Activated CD4-positive, alpha-beta T cell treated with anti-CD3 and anti-CD28 coated beads for 36 hours (primary cell): ENCODE results near the gene ZBTB17. TPM values are rescaled to one million over a fixed set of nuclear protein-coding genes. Genes with fewer than 3 reads are reported as not detected.

Source experiments
- ATAC-seq: fragments of 200-7000 bp; cut with Tn5 transposase; one replicate; pipeline ENCODE4 v1.10.0; 2021; ENCODE audit warnings: mild to moderate bottlenecking, moderate library complexity
- CTCF ChIA-PET: fragments of 350-600 bp; sonication (Branson Sonifier 250); formaldehyde crosslinking; loops from one replicate; lab custom pipeline; 2021; ENCODE audit warnings: antibody characterized with exemption; lab: Charles Lee
- POLR2A ChIA-PET: fragments of 350-600 bp; sonication (Branson Sonifier 250); formaldehyde crosslinking; loops from one replicate; lab custom pipeline; 2021; ENCODE audit warnings: antibody characterized with exemption, inconsistent platforms; lab: Charles Lee
- DNase-seq: peaks from one replicate; pipeline ENCODE4 v3.0.0-alpha.2; 2020
- H3K27ac Mint-ChIP-seq: one replicate; pipeline ENCODE4 v1.8.0; 2021; ENCODE audit warnings: mixed read lengths
- H3K27me3 Mint-ChIP-seq: one replicate; pipeline ENCODE4 v1.8.0; 2021; ENCODE audit warnings: mixed read lengths
- H3K36me3 Mint-ChIP-seq: one replicate; pipeline ENCODE4 v1.8.0; 2021; ENCODE audit warnings: low read depth, mixed read lengths
- H3K4me1 Mint-ChIP-seq: one replicate; pipeline ENCODE4 v1.8.0; 2021; ENCODE audit warnings: mixed read lengths
- H3K4me3 Mint-ChIP-seq: one replicate; pipeline ENCODE4 v1.8.0; 2021; ENCODE audit warnings: mild to moderate bottlenecking, moderate library complexity, mixed read lengths
- H3K9me3 Mint-ChIP-seq: one replicate; pipeline ENCODE4 v1.8.0; 2021; ENCODE audit warnings: low read depth, mixed read lengths
- intact Hi-C, 2 experiments: fragments of 100-400 bp; cut with DNase I in 1 of 2; cut with micrococcal nuclease in 1 of 2; formaldehyde crosslinking; loops; one replicate each; pipeline versions ENCODE4 v1.14.2 to v1.15.1; 2022 to 2024; cut with DNase I, micrococcal nuclease
- total RNA-seq, 2 experiments: library from RNA; stranded (reverse); gene quantifications; one replicate each; pipeline ENCODE4 v1.2.3, GENCODE V29; 2021

ZBTB17 gene
- total RNA-seq, 2 experiments from 2014 or later = 47.7 to 48.3 TPM

DNA sequence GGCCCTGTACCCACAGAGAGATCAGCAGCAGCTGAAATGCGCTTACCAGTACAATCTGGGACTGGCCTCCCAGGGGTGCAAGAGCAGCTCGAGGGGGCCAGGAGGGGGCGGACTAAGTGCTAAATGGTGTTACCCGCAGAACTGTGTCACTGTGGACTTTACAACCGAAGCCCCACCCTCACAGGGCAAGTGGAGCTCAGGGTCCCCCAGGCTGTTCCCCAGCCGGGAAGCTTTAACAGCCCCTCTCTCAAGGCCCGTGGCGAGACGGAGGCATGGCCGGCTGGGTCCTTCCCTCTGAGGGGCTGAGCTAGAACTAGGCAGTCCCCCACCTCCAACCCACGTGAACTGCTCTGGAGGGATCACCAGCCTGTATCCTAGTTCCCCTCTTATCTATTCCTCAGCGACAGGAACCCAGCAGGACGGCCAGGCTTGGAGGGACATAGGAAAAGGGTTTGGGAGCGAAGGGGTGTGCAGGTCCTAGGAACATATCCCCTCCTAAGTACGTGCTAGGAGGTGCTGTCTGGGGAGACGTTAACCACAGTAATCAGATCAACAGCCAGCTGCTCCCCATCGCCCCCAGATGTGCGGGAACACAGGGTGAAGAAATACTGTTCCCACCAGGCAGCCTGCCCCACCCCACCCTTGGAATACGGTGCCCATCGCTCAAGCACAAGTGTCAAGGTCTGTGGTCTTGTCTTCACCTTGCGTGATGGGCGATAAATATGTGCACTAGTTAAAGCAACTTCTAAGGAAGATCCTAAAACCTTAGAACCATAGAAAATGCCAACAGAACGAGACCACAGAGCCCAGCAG lies 24.4 kb downstream of the ZBTB17 start:
- peak; percentile 23 for ATAC-seq
- Mint-ChIP-seq H3K4me3 (peak overlapping the region; percentile 61), H3K4me1 (peaks cover 91% of the 10 kb centered on the region), H3K36me3 (peaks cover 63% of the 10 kb centered on the region), H3K27ac (peak overlapping the region; percentile 95), H3K9me3 (no peaks in the 10 kb centered on the region), H3K27me3 (no peaks in the 10 kb centered on the region)
- ChIA-PET POLR2A (interaction anchor here (0.6 to 6.0 kb wide), 6 partner anchors 13 to 946 kb away, joined by 3 to 77 read pairs (median 3); partner anchors contain the start of genes SPEN and ZBTB17), CTCF (interaction anchor here (0.5 to 2.4 kb wide), 7 partner anchors 10 to 372 kb away, joined by 3 to 8 read pairs (median 5); no protein-coding TSS in a partner anchor)
- DNase-seq = peak; percentile 76
- intact Hi-C loops = loop anchor here (1.0 kb wide), 2 partner anchors 14 to 32 kb away; no protein-coding TSS in a partner anchor

DNA sequence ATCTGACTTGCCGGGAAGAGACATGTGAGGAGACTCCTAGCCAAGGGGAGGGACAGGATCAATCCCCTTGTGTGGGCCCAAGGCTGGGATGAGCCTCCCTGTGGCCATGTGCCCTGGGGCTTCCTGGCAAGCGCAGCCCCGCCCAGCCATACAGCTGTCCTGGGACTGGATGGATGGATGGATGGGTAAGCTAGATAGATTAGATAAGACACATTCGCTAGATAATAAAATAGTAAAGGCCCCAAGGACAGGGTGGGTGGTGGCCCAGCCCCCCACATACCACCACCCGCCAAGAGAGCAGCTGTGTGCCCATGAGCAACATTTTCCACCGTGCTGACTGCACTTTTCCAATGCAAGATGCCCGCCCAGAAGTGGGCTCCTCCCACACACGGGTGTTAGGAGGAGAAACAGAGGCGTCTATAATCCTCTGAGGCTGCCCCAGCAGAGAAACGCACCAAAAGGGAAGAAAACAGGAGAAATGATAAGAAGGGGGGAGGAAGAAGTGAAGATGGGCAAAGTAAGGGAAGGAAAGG lies 25.1 kb downstream of the ZBTB17 start:
- intact Hi-C loops = loop anchor here (1.0 kb wide), 3 partner anchors 14 to 32 kb away; no protein-coding TSS in a partner anchor
- Mint-ChIP-seq H3K27me3 (no peaks in the 10 kb centered on the region), H3K27ac (peak overlapping the region; percentile 95), H3K4me3 (peak overlapping the region; percentile 61), H3K4me1 (peaks cover 84% of the 10 kb centered on the region), H3K9me3 (no peaks in the 10 kb centered on the region), H3K36me3 (peaks cover 64% of the 10 kb centered on the region)
- ChIA-PET CTCF (interaction anchor here (0.5 to 2.4 kb wide), 6 partner anchors 11 to 372 kb away, joined by 3 to 8 read pairs (median 6); partner anchors contain the start of gene ZBTB17), POLR2A (interaction anchor here (0.9 to 6.0 kb wide), 7 partner anchors 11 to 116 kb away, joined by 3 to 77 read pairs (median 4); partner anchors contain the start of genes SPEN and ZBTB17)
- ATAC-seq (peak; percentile 17), DNase-seq (peak; percentile 93)

DNA sequence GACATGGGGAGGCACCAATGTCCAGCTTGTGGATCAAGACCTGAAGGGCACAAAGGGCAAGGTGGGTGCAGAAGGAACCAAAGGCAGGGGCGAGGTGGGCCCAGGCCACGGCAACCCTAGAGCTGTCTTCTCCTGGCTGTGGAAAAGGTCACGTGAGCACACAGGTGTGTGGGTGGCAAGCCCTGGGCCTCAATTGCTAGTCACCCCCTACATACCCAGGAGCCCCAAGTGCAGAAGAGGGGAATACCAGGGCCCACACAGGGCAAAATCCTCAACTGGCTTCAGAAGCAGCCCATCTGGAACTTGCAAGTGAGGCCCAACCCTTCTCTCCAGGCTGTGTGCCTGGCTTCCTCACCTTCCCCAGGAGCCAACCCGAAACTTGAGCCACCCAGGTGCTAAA lies 25.6 kb downstream of the ZBTB17 start:
- intact Hi-C loops = loop anchor here in 1 of 2 experiments (1.0 kb wide), 1 partner anchor 16 kb away; no protein-coding TSS in a partner anchor
- H3K27me3 Mint-ChIP-seq = no peaks in the 10 kb centered on the region
- peak overlapping the region; percentile 61 for H3K4me3 Mint-ChIP-seq
- H3K9me3 Mint-ChIP-seq = no peaks in the 10 kb centered on the region
- peaks cover 78% of the 10 kb centered on the region for H3K4me1 Mint-ChIP-seq
- CTCF ChIA-PET = interaction anchor here (0.7 to 2.4 kb wide), 5 partner anchors 11 to 158 kb away, joined by 4 to 8 read pairs (median 6); partner anchors contain the start of gene ZBTB17
- peaks cover 60% of the 10 kb centered on the region for H3K36me3 Mint-ChIP-seq
- DNase-seq (peak; percentile 81), ATAC-seq (peak; percentile 13)
- POLR2A ChIA-PET = interaction anchor here (0.6 to 6.0 kb wide), 8 partner anchors 11 to 132 kb away, joined by 3 to 77 read pairs (median 6); partner anchors contain the start of genes SPEN and ZBTB17
- peak overlapping the region; percentile 95 for H3K27ac Mint-ChIP-seq

DNA sequence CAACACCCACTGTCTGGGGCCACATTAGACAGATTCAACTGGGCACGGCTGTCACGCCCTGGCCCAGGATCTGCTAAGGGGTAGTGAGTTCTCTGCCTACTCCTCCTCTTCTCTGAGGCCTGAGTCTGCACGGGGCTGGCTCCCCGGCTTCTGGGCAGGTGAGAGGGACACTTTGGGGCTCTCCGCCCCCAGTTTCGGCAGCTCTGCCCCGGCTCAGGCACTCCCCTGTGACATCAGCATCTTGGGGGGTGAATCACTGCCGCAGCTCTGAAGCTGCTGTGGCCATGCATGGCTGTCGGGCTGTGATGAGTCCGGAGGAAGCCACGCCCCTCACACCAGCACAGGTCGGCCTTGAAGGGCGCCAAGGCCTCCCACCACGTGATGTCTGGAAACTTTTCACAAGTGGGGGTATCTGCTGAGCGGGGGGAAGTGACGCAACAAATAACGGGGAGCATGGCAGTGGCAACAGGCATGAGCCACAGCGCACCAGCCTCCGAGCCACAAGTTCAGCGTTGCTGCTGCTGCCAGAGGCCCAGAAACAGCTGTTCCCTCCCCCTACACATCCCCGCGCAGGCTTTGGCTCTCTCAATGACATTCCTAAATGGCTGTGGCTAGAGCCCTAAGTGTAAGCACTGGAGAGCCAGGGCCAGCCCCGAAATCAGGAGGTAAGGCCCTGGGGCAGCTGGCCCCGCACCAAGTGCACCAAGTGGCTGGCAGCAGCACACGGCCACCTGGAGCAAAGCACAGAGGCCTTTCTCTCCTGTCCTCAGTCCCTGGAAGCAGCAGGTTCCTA lies 26.3 kb downstream of the ZBTB17 start:
- POLR2A ChIA-PET = interaction anchor here (0.5 to 6.0 kb wide), 9 partner anchors 12 to 131 kb away, joined by 3 to 77 read pairs (median 7); partner anchors contain the start of genes SPEN and ZBTB17
- Mint-ChIP-seq H3K4me3 (peak overlapping the region; percentile 61), H3K27me3 (no peaks in the 10 kb centered on the region), H3K4me1 (peaks cover 74% of the 10 kb centered on the region), H3K36me3 (peaks cover 56% of the 10 kb centered on the region), H3K9me3 (no peaks in the 10 kb centered on the region), H3K27ac (peak overlapping the region; percentile 95)
- ATAC-seq (peak; percentile 75), DNase-seq (peak; percentile 94)
- CTCF ChIA-PET = interaction anchor here (0.7 to 2.4 kb wide), 8 partner anchors 12 to 157 kb away, joined by 3 to 7 read pairs (median 4); partner anchors contain the start of gene ZBTB17
- intact Hi-C loops = loop anchor here (1.0 to 2.0 kb wide), 6 partner anchors 17 to 333 kb away; partner anchors contain the start of genes DDI2 (in 1 of the 2) and SPEN (in 1 of the 2)

DNA sequence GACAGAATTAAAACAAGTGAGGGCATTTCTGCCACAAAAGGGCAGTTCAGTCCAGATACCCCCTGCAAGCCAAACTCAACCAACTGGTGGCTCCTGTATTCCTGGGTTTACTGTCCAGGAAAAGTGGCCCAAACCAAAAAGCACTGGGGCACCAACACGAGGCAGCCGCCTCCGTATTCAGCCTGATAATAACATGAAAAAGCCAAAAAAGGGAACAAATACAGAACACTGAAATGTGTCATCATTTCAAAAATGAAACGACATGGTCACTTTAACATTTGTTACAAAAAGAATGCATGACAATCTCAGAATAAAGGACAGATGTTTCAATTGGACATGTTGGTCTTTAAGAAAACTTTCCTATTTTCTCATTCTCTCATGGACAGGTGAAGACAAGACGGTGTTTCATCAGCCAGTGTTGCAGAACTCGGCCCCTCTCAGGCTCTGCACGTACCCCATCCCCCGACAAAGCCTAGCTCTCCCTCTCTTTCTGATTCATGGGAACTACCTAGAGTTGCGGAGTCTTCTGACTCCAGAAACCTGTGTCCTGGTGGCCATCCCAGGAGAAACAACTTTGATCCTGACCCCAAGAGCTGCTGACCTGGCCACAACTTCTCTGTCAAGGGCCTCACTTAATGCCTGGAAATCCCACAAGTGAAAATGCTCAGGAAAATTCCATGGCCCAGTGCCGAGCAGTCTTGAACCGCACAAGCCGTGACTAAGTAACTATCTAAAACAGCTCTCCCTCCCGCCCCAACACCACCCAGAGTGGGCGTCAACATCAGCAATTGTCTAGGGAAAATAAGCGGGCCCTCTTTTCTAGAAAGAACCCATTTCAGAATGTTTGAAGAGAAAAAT lies 27.1 kb downstream of the ZBTB17 start:
- H3K4me3 Mint-ChIP-seq = peak overlapping the region; percentile 61
- ATAC-seq (peak; percentile 10), DNase-seq (peak; percentile 75)
- H3K9me3 Mint-ChIP-seq = no peaks in the 10 kb centered on the region
- no peaks in the 10 kb centered on the region for H3K27me3 Mint-ChIP-seq
- H3K4me1 Mint-ChIP-seq = peaks cover 67% of the 10 kb centered on the region
- H3K27ac Mint-ChIP-seq = peak overlapping the region; percentile 95
- intact Hi-C loops = loop anchor here in 1 of 2 experiments (1.0 to 2.0 kb wide), 5 partner anchors 26 to 332 kb away; partner anchors contain the start of genes DDI2 and SPEN
- H3K36me3 Mint-ChIP-seq = peaks cover 50% of the 10 kb centered on the region
- ChIA-PET POLR2A (interaction anchor here (0.5 to 6.0 kb wide), 6 partner anchors 11 to 101 kb away, joined by 3 to 77 read pairs (median 6); partner anchors contain the start of genes SPEN and ZBTB17), CTCF (interaction anchor here (0.7 to 1.9 kb wide), 9 partner anchors 9 to 153 kb away, joined by 3 to 6 read pairs (median 4); partner anchors contain the start of gene ZBTB17)

DNA sequence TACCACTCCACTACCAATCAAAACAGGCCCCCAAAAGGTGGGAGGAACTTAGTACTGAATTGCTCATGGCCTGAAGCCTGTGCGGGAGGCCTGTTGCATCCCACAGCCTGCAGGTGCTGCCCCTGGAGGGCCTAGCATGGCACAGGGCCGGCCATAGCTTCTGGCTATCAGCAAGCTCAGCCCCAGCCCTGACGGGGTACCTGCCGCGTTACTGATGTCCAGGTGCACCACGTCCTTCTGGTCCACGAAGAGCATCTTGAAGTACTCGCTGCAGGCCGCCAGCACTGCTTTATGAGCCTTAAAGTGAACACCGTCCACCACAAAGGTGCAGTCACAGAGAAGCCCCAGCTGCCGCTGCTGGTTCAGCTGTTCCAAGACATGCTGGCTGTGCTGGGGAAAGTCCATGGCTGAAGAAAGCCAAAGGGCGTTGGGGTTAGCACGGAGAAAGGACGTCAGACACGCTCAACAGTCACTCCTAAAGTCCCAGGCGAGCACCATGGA lies 27.8 kb downstream of the ZBTB17 start:
- ChIA-PET POLR2A (interaction anchor here (0.9 to 6.0 kb wide), 4 partner anchors 11 to 101 kb away, joined by 3 to 77 read pairs (median 24); partner anchors contain the start of genes SPEN and ZBTB17), CTCF (interaction anchor here (0.5 to 1.9 kb wide), 6 partner anchors 10 to 114 kb away, joined by 3 to 6 read pairs (median 4); partner anchors contain the start of gene ZBTB17)
- Mint-ChIP-seq H3K27ac (peak overlapping the region; percentile 95), H3K4me3 (peak overlapping the region; percentile 58), H3K4me1 (peaks cover 60% of the 10 kb centered on the region), H3K9me3 (no peaks in the 10 kb centered on the region), H3K36me3 (peaks cover 48% of the 10 kb centered on the region), H3K27me3 (no peaks in the 10 kb centered on the region)
- peak; percentile 55 for DNase-seq
- ATAC-seq = peak; percentile 14
- intact Hi-C loops = loop anchor here in 1 of 2 experiments (2.0 kb wide), 1 partner anchor 331 kb away; the partner anchor contains the start of gene DDI2

DNA sequence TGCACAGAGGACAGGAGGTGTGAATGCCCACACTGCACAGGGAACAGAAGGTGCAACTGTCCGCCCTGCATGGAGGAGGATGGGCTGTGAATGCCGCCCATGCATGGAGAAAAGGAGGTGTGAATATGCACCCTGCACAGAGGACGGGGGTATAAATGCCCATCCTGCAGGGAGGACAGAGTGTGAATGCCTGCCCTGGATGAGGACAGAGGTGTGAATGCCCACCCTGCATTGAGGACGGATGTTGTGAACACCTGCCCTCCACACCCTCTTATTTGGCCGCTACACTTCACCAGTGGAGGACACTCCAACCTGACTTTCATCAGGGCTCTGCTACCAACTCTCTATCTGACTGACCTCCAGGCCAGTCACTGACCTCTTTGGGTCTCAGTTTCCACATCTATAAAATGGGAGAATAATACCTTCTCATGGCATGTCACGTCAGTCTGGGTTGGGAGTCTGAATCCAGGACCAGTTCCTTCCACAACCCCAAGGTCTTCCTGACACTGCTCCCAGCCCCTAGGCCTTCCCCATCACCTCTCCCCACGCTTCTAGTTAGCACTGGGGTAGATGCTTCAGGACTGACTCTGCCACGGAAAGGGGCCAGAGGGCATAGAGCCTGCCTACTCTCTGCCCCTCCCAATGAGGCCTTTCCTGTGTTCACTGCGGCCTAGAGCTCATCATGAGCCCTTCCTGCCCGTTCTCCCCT lies 28.4 kb downstream of the ZBTB17 start:
- Mint-ChIP-seq H3K4me3 (peak overlapping the region; percentile 58), H3K27ac (peak overlapping the region; percentile 95), H3K4me1 (peaks cover 55% of the 10 kb centered on the region), H3K36me3 (peaks cover 44% of the 10 kb centered on the region), H3K9me3 (no peaks in the 10 kb centered on the region), H3K27me3 (no peaks in the 10 kb centered on the region)
- DNase-seq = no peak
- ChIA-PET POLR2A (interaction anchor here (0.9 to 6.0 kb wide), 3 partner anchors 10 to 27 kb away, joined by 3 to 77 read pairs (median 45); partner anchors contain the start of gene ZBTB17), CTCF (interaction anchor here (0.5 to 1.2 kb wide), 4 partner anchors 10 to 412 kb away, joined by 3 to 4 read pairs (median 4); no protein-coding TSS in a partner anchor)
- intact Hi-C loops = loop anchor here in 1 of 2 experiments (2.0 kb wide), 1 partner anchor 331 kb away; the partner anchor contains the start of gene DDI2
- no peak for ATAC-seq

DNA sequence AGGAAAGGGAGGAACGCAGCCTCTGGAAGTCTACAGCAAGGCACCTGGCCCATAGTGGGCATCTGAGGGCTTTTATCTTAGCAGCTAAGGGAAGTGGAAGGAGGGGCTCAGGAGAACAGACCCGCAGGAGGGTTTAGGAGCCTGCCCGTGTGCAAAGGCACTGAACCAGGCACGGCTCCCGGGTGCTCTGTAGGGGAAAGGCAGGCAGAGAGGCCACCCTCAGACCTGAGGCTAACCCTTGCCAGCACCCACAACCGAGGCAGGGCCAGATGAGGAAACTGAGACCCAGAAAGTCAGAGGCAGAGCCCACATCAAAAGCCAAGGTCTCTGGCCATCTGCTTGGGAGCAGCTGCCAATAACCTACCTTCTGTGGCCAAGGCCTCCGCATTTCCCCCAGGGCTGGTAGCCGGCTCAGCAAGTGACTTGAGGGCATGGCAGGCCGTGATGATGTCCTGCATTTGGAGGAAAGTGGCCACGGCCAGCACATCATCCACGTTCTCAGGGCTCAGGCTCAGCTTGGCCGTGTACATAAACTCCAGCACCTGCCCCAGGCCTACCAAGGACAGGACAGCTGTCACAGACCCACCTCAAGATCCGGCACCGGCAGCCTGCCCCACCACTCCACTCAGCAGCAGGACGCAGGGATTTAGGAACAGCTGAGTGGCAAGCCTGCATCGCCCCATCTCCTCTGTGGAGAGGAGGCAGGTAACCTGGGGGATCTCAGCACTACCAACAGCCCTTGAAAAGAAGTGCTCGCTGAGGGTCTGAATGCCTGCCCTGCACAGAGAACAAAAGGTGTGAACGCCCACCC lies 29.1 kb downstream of the ZBTB17 start:
- Mint-ChIP-seq H3K9me3 (no peaks in the 10 kb centered on the region), H3K36me3 (peaks cover 37% of the 10 kb centered on the region), H3K4me3 (no peak overlapping the region), H3K4me1 (peaks cover 48% of the 10 kb centered on the region), H3K27me3 (no peaks in the 10 kb centered on the region), H3K27ac (peak overlapping the region; percentile 95)
- ATAC-seq (no peak), DNase-seq (no peak)
- intact Hi-C loops = no loop called here
- CTCF ChIA-PET = interaction anchor here (0.6 kb wide), 2 partner anchors 102 to 411 kb away, joined by 3 to 4 read pairs; no protein-coding TSS in a partner anchor
- POLR2A ChIA-PET = interaction anchor here (1.5 to 6.0 kb wide), 3 partner anchors 18 to 28 kb away, joined by 3 to 77 read pairs (median 45); partner anchors contain the start of gene ZBTB17
